Neural progenitor cell (in vitro differentiated cells): ENCODE results near the gene LZTS3. TPM values are rescaled to one million over a fixed set of nuclear protein-coding genes. Genes with fewer than 3 reads are reported as not detected.
"Not testable (repeated sequence)": the region's sequence is repeated elsewhere in the genome, so short reads cannot be mapped to it uniquely, and the experiment has no call there.

ENCODE experiments used
- DNase-seq: peaks from one replicate; pipeline ENCODE4 v3.0.0-alpha.2; 2016; ENCODE audit warnings: low spot score
- H2AFZ ChIP-seq: fragments of 200-600 bp; sonication (generic); replicated peaks from 2 replicates; pipeline ENCODE4 v1.6.1; 2016; ENCODE audit warnings: antibody characterized with exemption
- H3F3A ChIP-seq: fragments of 200-600 bp; sonication (generic); 2 replicates; pipeline ENCODE4 v1.6.1; 2016; ENCODE audit warnings: antibody characterized with exemption, low read depth
- H3K27ac ChIP-seq: fragments of 200-600 bp; sonication (generic); 2 replicates; pipeline ENCODE4 v1.5.1; 2016; ENCODE audit warnings: mild to moderate bottlenecking
- H3K27me3 ChIP-seq: fragments of 200-600 bp; sonication (generic); 2 replicates; pipeline ENCODE4 v1.6.1; 2016; ENCODE audit warnings: mild to moderate bottlenecking, moderate library complexity
- H3K36me3 ChIP-seq: fragments of 200-600 bp; sonication (generic); 2 replicates; pipeline ENCODE4 v1.5.1; 2016
- H3K4me1 ChIP-seq: fragments of 200-600 bp; sonication (generic); 2 replicates; pipeline ENCODE4 v1.6.1; 2016; ENCODE audit warnings: mixed run types
- H3K4me2 ChIP-seq: fragments of 200-600 bp; sonication (generic); 2 replicates; pipeline ENCODE4 v1.6.1; 2016
- H3K4me3 ChIP-seq: fragments of 200-600 bp; sonication (generic); 2 replicates; pipeline ENCODE4 v1.5.1; 2016
- H3K79me2 ChIP-seq: fragments of 200-600 bp; sonication (generic); 2 replicates; pipeline ENCODE4 v1.6.1; 2016; ENCODE audit warnings: low read depth
- H3K9ac ChIP-seq: fragments of 200-600 bp; sonication (generic); 2 replicates; pipeline ENCODE4 v1.6.1; 2016
- H3K9me3 ChIP-seq: fragments of 200-600 bp; sonication (generic); 2 replicates; pipeline ENCODE4 v1.5.1; 2016; ENCODE audit warnings: low read depth
- H4K20me1 ChIP-seq: fragments of 200-600 bp; sonication (generic); 2 replicates; pipeline ENCODE4 v1.6.1; 2016; ENCODE audit warnings: low read depth
- H3K27ac Mint-ChIP-seq: 3 replicates; pipeline ENCODE4 v1.8.0; 2021; ENCODE audit warnings: mixed read lengths
- H3K27me3 Mint-ChIP-seq: 2 replicates; pipeline ENCODE4 v1.8.0; 2022; ENCODE audit warnings: low read depth, mild to moderate bottlenecking, inconsistent platforms, moderate library complexity, mixed read lengths; ENCODE audit not compliant: insufficient read depth
- H3K36me3 Mint-ChIP-seq: 3 replicates; pipeline ENCODE4 v1.8.0; 2021; ENCODE audit warnings: mixed read lengths
- H3K4me1 Mint-ChIP-seq: 3 replicates; pipeline ENCODE4 v1.8.0; 2021; ENCODE audit warnings: mixed read lengths
- H3K4me3 Mint-ChIP-seq: 3 replicates; pipeline ENCODE4 v1.8.0; 2021; ENCODE audit warnings: mild to moderate bottlenecking, moderate library complexity, mixed read lengths
- H3K9me3 Mint-ChIP-seq: 3 replicates; pipeline ENCODE4 v1.8.0; 2020; ENCODE audit warnings: mixed read lengths
- CTCF ChIP-seq: fragments of 200-600 bp; sonication (generic); IDR thresholded peaks from 2 replicates; pipeline ENCODE4 v1.5.1; 2017; ENCODE audit warnings: antibody characterized with exemption, mild to moderate bottlenecking
- EZH2 ChIP-seq: fragments of 200-600 bp; sonication (generic); IDR thresholded peaks from 2 replicates; pipeline ENCODE4 v1.6.1; 2017; ENCODE audit warnings: antibody characterized with exemption, mild to moderate bottlenecking, moderate library complexity
- EZH2phosphoT487 ChIP-seq: fragments of 200-600 bp; sonication (generic); IDR thresholded peaks from 2 replicates; pipeline ENCODE4 v1.6.1; 2017; ENCODE audit warnings: antibody characterized with exemption
- total RNA-seq: library from RNA; depleted of rRNA; stranded (reverse); fragments of >200 nt; gene quantifications from 2 replicates; pipeline ENCODE4 v1.2.3, GENCODE V29; 2015; ENCODE audit warnings: low replicate concordance

The LZTS3 gene
- total RNA-seq, 1 donor from 2014 or later: 3.7 TPM

GRCh38 chr20:3126527-3126859 is 46.9 kb downstream of the LZTS3 start:
- Histone ChIP-seq H4K20me1 (no peaks in the 10 kb centered on the region), H3K9me3 (no peaks in the 10 kb centered on the region), H2AFZ (no peak overlapping the region), H3K4me2 (no peak overlapping the region), H3F3A (peaks cover 4% of the 10 kb centered on the region), H3K27me3 (no peaks in the 10 kb centered on the region), H3K36me3 (peaks cover 3% of the 10 kb centered on the region), H3K79me2 (peaks cover 2% of the 10 kb centered on the region), H3K27ac (no peak overlapping the region), H3K4me1 (no peaks in the 10 kb centered on the region), H3K9ac (no peak overlapping the region), H3K4me3 (no peak overlapping the region)
- H3K27me3 Mint-ChIP-seq: no peaks in the 10 kb centered on the region
- H3K4me3 Mint-ChIP-seq: no peak overlapping the region
- DNase-seq: no peak
- peaks cover 35% of the 10 kb centered on the region for H3K9me3 Mint-ChIP-seq
- H3K36me3 Mint-ChIP-seq: peaks cover 22% of the 10 kb centered on the region
- H3K4me1 Mint-ChIP-seq: no peaks in the 10 kb centered on the region
- TF ChIP-seq EZH2phosphoT487 (no peak), CTCF (no peak), EZH2 (no peak)
- no peak overlapping the region for H3K27ac Mint-ChIP-seq

GRCh38 chr20:3125776-3126526 is 47.4 kb downstream of the LZTS3 start:
- not testable (repeated sequence) for H3K27ac ChIP-seq, H3K79me2 ChIP-seq, H3K4me3 Mint-ChIP-seq, H3K4me3 ChIP-seq, H3K4me1 ChIP-seq, H3F3A ChIP-seq, DNase-seq, H4K20me1 ChIP-seq, H3K4me2 ChIP-seq, H3K27me3 ChIP-seq, H3K27me3 Mint-ChIP-seq, H3K27ac Mint-ChIP-seq, H3K9me3 ChIP-seq, H3K36me3 ChIP-seq, H3K9ac ChIP-seq, H3K4me1 Mint-ChIP-seq, H2AFZ ChIP-seq
- peaks cover 35% of the 10 kb centered on the region for H3K9me3 Mint-ChIP-seq
- peaks cover 26% of the 10 kb centered on the region for H3K36me3 Mint-ChIP-seq

DNA sequence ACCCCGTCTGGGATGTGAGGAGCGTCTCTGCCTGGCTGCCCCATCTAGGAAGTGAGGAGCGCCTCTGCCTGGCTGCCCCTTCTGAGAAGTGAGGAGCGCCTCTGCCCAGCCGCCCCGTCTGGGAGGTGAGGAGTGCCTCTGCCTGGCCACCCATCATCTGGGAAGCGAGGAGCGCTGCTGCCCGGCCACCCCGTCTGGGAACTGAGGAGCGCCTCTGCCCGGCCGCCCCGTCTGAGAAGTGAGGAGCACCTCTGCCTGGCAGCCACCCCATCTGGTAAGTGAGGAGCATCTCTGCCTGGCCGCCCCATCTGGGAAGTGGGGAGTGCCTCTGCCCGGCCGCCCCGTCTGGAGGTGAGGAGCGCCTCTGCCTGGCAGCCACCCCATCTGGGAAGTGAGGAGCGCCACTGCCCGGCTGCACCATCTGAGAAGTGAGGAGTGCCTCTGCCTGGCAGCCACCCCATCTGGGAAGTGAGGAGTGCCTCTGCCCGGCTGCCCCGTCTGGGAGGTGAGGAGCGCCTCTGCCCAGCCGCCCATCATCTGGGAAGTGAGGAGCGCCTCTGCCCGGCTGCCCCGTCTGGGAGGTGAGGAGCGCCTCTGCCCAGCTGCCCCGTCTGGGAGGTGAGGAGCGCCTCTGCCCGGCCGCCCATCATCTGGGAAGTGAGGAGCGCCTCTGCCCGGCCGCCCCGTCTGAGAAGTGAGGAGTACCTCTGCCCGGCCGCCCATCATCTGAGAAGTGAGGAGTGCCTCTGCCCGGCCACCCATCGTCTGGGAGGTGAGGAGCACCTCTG is 48.4 kb downstream of the LZTS3 start:
- H3F3A ChIP-seq, H3K4me1 ChIP-seq, DNase-seq, H4K20me1 ChIP-seq, H2AFZ ChIP-seq, H3K27me3 ChIP-seq, H3K9me3 ChIP-seq, H3K4me1 Mint-ChIP-seq, H3K36me3 ChIP-seq, H3K4me2 ChIP-seq, H3K79me2 ChIP-seq, H3K9ac ChIP-seq, H3K27me3 Mint-ChIP-seq, H3K27ac ChIP-seq, H3K4me3 Mint-ChIP-seq, H3K27ac Mint-ChIP-seq, H3K4me3 ChIP-seq: not testable (repeated sequence)
- Mint-ChIP-seq H3K36me3 (peaks cover 31% of the 10 kb centered on the region), H3K9me3 (peaks cover 35% of the 10 kb centered on the region)

DNA sequence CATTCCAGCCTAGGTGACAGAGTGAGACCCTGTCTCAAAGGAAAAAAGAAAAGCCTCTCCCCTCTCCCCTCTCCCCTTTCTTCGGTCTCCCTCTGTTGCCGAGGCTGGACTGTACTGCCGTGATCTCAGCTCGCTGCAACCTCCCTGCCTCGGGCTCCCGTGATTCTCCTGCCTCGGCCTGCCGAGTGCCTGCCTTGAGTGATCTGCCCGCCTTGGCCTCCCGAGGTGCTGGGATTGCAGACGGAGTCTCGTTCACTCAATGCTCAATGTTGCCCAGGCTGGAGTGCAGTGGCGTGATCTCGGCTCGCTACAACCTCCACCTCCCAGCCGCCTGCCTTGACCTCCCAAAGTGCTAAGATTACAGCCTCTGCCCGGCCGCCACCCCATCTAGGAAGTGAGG is 49.2 kb downstream of the LZTS3 start:
- not testable (repeated sequence) for H4K20me1 ChIP-seq, H3K4me1 Mint-ChIP-seq, H3K36me3 ChIP-seq, DNase-seq, H3K27ac Mint-ChIP-seq, H3K9me3 ChIP-seq, H3K4me3 Mint-ChIP-seq, H2AFZ ChIP-seq, H3K27me3 Mint-ChIP-seq, H3K9ac ChIP-seq, H3K27ac ChIP-seq, H3K27me3 ChIP-seq, H3F3A ChIP-seq, H3K79me2 ChIP-seq, H3K4me1 ChIP-seq, H3K4me2 ChIP-seq, H3K4me3 ChIP-seq
- peaks cover 33% of the 10 kb centered on the region for H3K36me3 Mint-ChIP-seq
- H3K9me3 Mint-ChIP-seq: peaks cover 35% of the 10 kb centered on the region
